T47D (cell line): Measurements from ENCODE around the gene NCK2.

Experiments
- DNase-seq, 2 experiments: peaks; one replicate each; pipeline versions ENCODE4 v3.0.0 to v3.0.0-alpha.2; 2011 to 2012; ENCODE audit warnings: low read depth in 1 of 2, low spot score in 1 of 2
- JUND ChIP-seq: IDR thresholded peaks from 2 replicates; pipeline ENCODE4 v1.6.1; 2012; ENCODE audit warnings: low read depth
- in situ Hi-C: cut with HindIII; loops from 2 replicates; pipeline ENCODE4 v1.10.0; 2016; ENCODE audit warnings: low sequenced_read_pairs, low pct_unique_long_range_greater_than_20kb

Gene NCK2

DNA sequence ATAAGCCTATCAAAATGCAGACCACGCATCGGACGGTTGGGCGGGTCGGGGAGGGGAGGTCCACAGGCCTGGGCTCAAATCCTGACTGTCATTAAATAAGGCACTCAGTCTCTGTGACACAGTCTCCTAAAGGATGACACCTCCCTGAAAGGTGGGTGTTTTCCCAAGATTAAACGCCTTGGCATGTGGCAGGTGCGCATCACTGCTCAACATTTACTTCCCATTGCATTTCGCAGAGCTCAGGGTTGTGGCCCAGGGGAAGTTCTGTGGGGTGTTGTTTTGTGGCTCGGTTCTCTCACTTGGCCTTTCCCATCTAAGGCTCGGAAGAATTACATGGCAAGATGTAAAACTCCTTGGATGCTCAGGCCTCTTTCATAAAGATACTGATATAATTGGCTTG lies 107.4 kb downstream of the NCK2 start:
- no peak for TF ChIP-seq JUND
- DNase-seq = no peak
- in situ Hi-C loops = no loop called here

DNA sequence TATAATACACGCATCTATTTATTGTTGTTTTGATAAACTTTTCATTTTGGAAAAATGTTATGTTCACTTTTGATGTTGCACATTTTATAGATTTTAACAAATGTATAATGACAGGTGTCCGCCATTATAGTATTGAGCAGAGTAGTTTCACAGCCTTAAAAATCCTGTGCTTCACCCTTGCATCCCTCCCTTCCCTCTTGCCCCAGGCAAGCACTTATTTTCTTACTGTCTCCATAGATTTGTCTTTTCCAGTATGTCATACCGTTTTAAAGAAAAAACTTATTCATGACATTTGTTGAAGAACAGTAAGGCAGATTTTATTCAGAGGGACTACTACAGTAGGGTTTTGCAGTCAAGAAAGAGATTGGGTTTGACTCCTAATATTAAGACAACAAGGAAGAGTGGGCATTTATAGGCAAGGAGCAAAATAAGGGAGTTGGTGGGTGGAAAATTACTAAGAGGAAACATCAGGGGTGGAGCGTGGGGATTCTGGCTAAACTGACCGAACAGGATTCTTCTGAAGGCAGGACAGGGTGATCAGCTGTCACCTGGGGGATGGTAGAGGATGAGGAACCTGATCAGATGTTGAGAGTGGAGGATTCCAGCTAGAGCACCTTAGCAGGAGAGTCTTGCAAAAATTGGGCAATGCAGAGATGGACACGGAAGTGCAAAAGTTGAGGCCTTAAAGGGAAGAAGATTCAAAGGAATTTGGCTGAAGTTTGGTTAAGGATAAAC lies 108.8 kb downstream of the NCK2 start:
- in situ Hi-C loops = no loop called here
- peak in 1 of 2 experiments; percentile 93 for DNase-seq
- TF ChIP-seq JUND = no peak

DNA sequence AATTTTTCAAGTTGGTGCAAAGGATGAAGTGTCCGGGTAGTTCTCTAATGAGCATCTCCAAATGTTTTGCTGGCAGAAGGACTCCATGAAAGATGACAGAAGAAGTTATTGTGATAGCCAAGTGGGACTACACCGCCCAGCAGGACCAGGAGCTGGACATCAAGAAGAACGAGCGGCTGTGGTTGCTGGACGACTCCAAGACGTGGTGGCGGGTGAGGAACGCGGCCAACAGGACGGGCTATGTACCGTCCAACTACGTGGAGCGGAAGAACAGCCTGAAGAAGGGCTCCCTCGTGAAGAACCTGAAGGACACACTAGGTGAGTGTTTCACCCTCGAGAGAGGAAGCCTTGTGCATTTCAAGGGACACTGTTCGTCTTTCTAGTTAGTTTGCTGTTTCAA lies 110.3 kb downstream of the NCK2 start:
- DNase-seq = no peak
- in situ Hi-C loops = no loop called here
- TF ChIP-seq JUND = no peak

DNA sequence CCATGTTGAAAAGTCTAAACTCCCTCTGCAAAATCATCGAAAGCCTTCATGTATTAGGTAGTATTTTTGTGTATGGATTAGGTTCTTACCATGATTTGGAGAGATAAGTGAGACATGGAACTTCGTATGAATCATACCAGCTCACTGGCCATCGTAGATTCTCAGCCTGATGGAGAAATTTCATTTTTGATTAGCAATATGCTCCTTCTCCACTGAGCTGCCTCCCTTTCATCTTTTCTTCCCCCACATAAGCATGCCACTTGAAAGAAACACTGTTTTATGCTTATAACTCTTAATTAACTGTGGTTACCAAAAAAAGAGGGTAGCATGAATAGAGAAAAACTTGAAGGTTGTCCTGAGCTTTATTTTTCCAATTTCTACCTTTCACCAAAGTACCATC lies 111.9 kb downstream of the NCK2 start:
- no peak for DNase-seq
- no peak for TF ChIP-seq JUND
- in situ Hi-C loops = no loop called here

DNA sequence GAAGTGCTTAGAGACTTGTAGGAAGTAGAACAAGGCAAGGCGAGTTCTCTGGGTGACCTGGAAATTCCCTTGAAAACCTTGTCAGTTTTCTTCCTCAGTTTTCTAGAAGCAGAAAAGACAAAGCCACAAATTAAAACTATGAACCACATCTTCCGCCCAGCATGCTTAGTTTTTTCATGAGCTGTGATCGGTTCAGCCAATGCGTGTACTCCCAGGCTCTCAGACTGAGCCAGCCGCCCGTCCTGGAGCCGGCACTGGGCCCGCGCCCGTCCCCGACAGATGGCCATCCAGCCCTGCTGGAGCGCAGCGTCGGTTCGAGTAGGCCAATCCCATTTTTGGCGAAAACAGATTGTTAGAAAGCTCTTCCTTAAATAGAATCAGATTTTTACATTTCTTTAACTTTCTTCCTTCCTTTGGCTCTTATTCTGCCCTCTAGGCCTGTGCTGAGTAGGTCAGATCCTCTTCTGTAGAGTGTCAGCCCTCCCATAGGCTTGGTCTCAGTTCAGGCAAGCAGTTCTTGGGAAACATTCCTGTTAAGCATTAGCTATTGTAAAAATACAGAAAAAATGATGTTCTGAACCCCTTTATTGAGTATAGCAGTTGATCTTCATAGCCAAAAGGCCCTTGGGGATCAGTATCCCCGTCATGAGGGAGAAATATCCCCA lies 112.5 kb downstream of the NCK2 start:
- DNase-seq = no peak
- in situ Hi-C loops = no loop called here
- no peak for TF ChIP-seq JUND

DNA sequence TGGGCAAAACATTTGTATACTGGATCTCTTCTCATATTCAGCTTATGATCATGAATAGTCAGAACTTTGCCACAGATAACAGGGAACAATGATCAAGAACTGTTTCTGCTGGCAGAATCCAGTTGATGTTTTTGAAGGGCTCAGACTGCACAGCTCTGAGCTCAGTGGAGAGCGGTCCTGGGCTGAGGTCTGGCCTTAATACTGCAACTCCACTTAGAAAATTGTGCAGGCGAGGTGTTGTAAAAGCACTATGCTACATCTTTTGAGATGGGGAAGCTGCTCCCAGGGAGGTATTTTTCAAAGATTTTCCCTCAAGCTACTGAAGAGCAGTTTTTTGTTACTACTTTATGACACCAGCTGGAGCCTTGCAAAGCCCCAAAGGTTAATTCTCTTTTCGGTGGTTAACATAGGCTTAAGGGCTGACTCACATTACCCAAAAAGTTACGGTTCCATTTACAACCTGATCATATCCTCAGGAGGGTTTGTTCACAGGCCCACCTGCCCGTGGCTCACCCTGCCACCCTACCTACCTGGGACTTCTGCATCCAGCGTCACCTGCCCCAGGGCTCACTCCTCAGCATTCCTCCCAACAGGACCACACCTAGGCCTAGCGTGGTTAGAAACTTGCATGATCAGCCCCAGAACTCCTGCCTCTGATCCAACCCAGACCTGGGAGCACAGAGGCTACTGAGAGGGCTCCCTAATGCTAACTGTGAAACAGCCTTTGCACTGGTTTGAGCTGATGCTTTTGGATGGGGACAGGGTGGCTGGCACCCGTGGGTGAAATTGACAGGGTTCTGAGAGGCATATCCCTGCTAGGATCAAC lies 114.4 kb downstream of the NCK2 start:
- no peak for TF ChIP-seq JUND
- no peak for DNase-seq
- in situ Hi-C loops = no loop called here

DNA sequence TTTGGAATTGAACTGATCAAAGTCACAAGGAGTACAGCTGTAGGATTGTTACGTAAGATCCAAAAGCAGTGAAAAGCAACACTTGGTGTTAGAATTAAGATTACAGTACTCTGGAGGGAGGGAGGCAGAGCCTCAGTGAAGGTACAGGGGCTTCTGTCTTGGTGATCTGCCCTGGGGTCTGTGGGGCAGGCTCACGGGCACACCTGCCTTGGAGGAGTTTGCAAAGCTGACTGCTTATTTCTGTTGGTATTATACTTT lies 114.9 kb downstream of the NCK2 start:
- no peak for TF ChIP-seq JUND
- DNase-seq = no peak
- in situ Hi-C loops = no loop called here

DNA sequence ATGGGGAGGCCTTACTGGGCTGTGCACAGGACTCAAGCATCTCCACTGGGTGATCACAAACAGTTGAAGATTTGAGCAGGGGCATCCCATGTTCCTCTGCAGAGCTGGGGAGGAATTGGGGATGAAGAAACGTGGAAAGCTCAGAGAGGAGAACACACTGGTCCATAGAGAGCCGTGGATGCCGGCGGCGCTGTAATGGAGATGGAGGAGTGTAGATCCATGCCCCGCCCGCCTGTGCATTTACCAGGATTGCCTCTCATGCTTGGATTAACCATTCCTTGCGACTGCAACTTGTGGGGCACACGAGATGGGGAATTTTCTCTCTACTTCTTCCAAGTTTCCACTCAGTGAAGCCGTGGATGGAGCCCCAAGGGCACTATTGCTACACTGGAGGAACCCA lies 115.9 kb downstream of the NCK2 start:
- no peak for TF ChIP-seq JUND
- no peak for DNase-seq
- in situ Hi-C loops = no loop called here

DNA sequence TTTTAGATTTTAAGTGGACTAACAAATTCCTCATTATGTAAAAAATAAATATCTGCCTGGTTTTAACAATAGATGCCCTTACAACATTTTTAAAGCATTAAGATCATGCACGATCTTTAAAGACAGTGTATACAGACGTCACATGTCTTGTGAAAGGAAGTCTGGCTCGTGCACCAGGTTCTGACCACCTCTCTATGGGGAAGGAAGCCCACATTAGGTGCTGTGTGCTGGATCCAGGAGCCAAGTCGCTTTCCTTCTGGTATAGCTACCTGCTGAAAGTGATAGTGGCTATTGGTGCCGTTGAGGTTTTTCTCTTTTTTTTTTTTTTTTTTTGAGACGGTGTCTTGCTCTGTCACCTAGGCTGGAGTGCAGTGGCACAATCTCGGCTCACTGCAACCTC lies 116.5 kb downstream of the NCK2 start:
- in situ Hi-C loops = no loop called here
- DNase-seq = no peak
- TF ChIP-seq JUND = no peak

DNA sequence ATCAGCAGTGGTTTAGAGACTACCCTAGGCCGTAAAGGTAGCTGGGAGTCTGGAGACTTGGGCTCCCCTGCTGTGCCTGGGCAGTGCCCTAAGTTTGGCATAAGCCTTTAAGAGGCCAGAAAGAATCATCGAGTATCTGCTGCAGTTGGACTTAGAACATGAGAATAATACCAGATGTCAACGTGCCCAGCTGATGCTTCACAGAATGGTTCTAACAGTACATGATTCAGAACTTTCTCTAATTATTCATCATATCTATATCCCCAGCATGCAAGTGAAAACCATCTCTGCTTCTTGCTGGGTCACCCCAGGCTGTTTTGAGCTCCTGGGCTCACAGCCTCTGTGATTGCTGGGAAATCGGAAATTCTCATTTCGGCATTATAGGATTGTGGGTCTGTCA lies 118.1 kb downstream of the NCK2 start:
- DNase-seq = no peak
- TF ChIP-seq JUND = no peak
- in situ Hi-C loops = no loop called here

DNA sequence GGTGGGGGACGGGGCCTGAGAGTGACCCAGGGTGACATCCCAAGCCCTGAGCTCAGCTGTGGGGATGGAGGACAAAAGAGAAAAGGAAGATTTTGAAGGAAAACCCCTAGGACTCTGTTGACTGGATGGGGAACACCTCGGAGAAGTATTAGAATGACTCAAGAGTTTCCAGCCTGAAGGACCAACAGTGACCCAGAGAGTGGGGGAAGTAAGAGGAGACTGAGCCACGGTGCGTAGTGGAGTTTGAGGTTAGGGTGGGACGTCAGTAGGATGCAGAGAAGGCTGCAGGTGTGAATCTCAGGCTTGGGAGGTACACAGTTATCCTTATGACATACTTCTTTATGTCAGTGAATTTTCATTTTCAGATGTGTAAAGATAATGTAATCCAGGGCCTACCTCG lies 119.5 kb downstream of the NCK2 start:
- DNase-seq = no peak
- in situ Hi-C loops = no loop called here
- TF ChIP-seq JUND = no peak

DNA sequence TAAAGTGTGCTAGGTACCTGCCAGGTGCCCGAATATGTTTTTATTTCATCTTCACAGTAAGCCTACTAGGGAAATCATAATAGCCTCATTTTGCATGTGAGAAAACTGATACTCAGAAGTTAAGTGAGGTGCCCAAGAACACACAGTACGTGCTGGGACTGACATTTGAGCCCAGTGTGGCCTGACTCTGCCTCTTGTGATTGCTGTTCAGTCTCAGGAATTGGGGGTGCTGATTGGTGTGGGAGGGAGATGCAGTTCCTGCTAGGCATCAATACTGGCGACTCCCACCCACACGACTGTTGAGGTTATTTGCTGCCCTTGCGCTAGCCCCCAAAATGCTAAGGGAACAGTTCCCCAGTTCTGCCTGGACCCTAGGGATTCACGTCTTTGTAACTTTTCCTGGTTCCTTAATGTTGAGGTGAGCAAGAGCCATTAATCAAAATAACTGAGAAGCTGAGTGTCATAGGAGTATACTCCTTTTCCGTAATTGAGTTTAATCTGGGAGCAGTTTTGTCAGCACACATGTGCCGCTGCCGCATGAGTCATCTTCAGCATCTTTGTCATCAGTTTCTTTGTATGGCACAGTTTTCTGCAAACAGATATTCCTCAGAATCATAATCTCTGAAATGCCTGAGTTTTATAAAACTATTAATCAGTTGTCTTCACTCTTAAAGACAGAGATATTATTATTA lies 120.7 kb downstream of the NCK2 start:
- TF ChIP-seq JUND = no peak
- in situ Hi-C loops = no loop called here
- no peak for DNase-seq
